Esophagus muscularis mucosa (tissue), 3 donors: ENCODE measurements around the gene ADORA1.

Experiments used
- CTCF ChIP-seq, 3 experiments: fragments of 200-600 bp in 2 of 3; fragments of 450-650 bp in 1 of 3; sonication (generic) in 2 of 3; IDR thresholded peaks; one replicate each; pipeline ENCODE4 v1.5.1; 2017 to 2019; ENCODE audit warnings: antibody characterized with exemption in 3 of 3, mild to moderate bottlenecking in 2 of 3, moderate library complexity in 1 of 3
- POLR2A ChIP-seq: fragments of 450-650 bp; IDR thresholded peaks from one replicate; pipeline ENCODE4 v1.6.1; 2017; ENCODE audit warnings: antibody characterized with exemption, moderate library complexity, mild to moderate bottlenecking, low read depth

- no peak for TF ChIP-seq POLR2A
- TF ChIP-seq CTCF (IDR thresholded peaks at IDR 0.05) = no peak
Observed at GRCh38 chr1:203169770-203170520, 42.4 kb downstream of the ADORA1 start.
